Left lung (tissue), 10 donors: ENCODE data around the gene TAS2R60. TPM values are rescaled to one million over a fixed set of nuclear protein-coding genes. Genes with fewer than 3 reads are reported as not detected.
A peak's percentile ranks its signal among the peaks of the same experiment; 100 is the strongest.

Source experiments
- ATAC-seq: fragments of 200-7000 bp; cut with Tn5 transposase; one replicate; pipeline ENCODE4 v1.9.1; 2020; ENCODE audit warnings: moderate library complexity
- DNase-seq, 4 donors: peaks; one replicate each; pipeline ENCODE4 v3.0.0-alpha.2; 2013 to 2020
- H3K27ac ChIP-seq, 2 donors: fragments of 200-600 bp; sonication (generic) in 1 of 2; one replicate each; pipeline versions ENCODE4 v1.5.0 to v1.8.0; 2020 to 2021
- H3K27me3 ChIP-seq, 2 donors: fragments of 200-600 bp; sonication (generic) in 1 of 2; one replicate each; pipeline versions ENCODE4 v1.5.0 to v1.8.0; 2020 to 2021
- H3K36me3 ChIP-seq, 2 donors: fragments of 200-600 bp; sonication (generic) in 1 of 2; one replicate each; pipeline versions ENCODE4 v1.5.0 to v1.8.0; 2020 to 2021
- H3K4me1 ChIP-seq, 2 donors: fragments of 200-600 bp; one replicate each; pipeline ENCODE4 v1.8.0; 2021
- H3K4me3 ChIP-seq, 2 donors: fragments of 200-600 bp; sonication (generic) in 1 of 2; one replicate each; pipeline versions ENCODE4 v1.5.0 to v1.8.0; 2020 to 2021; ENCODE audit warnings: mild to moderate bottlenecking in 1 of 2
- H3K9me3 ChIP-seq, 2 donors: fragments of 200-600 bp; sonication (generic) in 1 of 2; one replicate each; pipeline versions ENCODE4 v1.5.0 to v1.8.0; 2020 to 2021
- CTCF ChIP-seq, 2 donors: fragments of 200-600 bp; sonication (generic) in 1 of 2; IDR thresholded peaks; one replicate each; pipeline versions ENCODE4 v1.5.0 to v1.8.0; 2021; ENCODE audit warnings: antibody characterized with exemption in 2 of 2
- intact Hi-C, 2 donors: fragments of 100-400 bp; cut with DNase I; formaldehyde crosslinking; loops; one replicate each; pipeline versions ENCODE4 v1.11.2 to v1.14.2; 2022
- polyA plus RNA-seq, 6 donors: library from polyadenylated mRNA; unstranded; fragments of 120-200 nt; gene quantifications; one replicate each; pipeline ENCODE4 v1.2.1, GENCODE V29; 2013; ENCODE audit not compliant: insufficient read length in 6 of 6
- total RNA-seq, 2 donors: library from RNA; stranded (reverse); fragmentation: NEBNext Ultra II Directional; extraction: Animal tissue kit (Norgen Biotek cat#: 25700); gene quantifications; one replicate each; pipeline ENCODE4 v1.2.1, GENCODE V29; 2021
- donor health status: DM: no; HTN: yes; CAD: no.
- donor health status: DM: no; HTN: no; CAD: no.

The TAS2R60 gene
- total and polyA plus RNA-seq, 8 donors, result not detected

GRCh38 chr7:143456992-143457793 lies 13.9 kb downstream of the TAS2R60 start:
- DNase-seq (no peak), ATAC-seq (no peak)
- no peaks in the 10 kb centered on the region for H3K9me3 ChIP-seq
- peaks cover 0 to 6% of the 10 kb centered on the region in 2 donors for H3K4me1 ChIP-seq
- no peak overlapping the region for H3K27ac ChIP-seq
- intact Hi-C loops, result no loop called here
- no peaks in the 10 kb centered on the region for H3K27me3 ChIP-seq
- TF ChIP-seq CTCF (IDR thresholded peaks at IDR 0.05), result no peak
- H3K36me3 ChIP-seq, result no peaks in the 10 kb centered on the region
- H3K4me3 ChIP-seq, result no peak overlapping the region

- intact Hi-C loops, result no loop called here
- no peak for TF ChIP-seq CTCF (IDR thresholded peaks at IDR 0.05)
- H3K36me3 ChIP-seq, result no peaks in the 10 kb centered on the region
- peaks cover 0 to 6% of the 10 kb centered on the region in 2 donors for H3K4me1 ChIP-seq
- H3K27ac ChIP-seq, result no peak overlapping the region
- no peaks in the 10 kb centered on the region for H3K27me3 ChIP-seq
- no peak for DNase-seq
- H3K9me3 ChIP-seq, result no peaks in the 10 kb centered on the region
- H3K4me3 ChIP-seq, result no peak overlapping the region
- peak; percentile 44 for ATAC-seq
These were observed 15.0 kb downstream of the TAS2R60 start for GRCh38 chr7:143458263-143458662.

GRCh38 chr7:143458681-143459080 lies 15.4 kb downstream of the TAS2R60 start:
- TF ChIP-seq CTCF (IDR thresholded peaks at IDR 0.05), result no peak
- Histone ChIP-seq H3K4me1 (peaks cover 0 to 6% of the 10 kb centered on the region in 2 donors), H3K27ac (no peak overlapping the region)

GRCh38 chr7:143459359-143459758 lies 16.1 kb downstream of the TAS2R60 start:
- intact Hi-C loops, result no loop called here
- Histone ChIP-seq H3K4me3 (no peak overlapping the region), H3K4me1 (peaks cover 0 to 6% of the 10 kb centered on the region in 2 donors), H3K27me3 (no peaks in the 10 kb centered on the region), H3K36me3 (no peaks in the 10 kb centered on the region), H3K9me3 (no peaks in the 10 kb centered on the region), H3K27ac (no peak overlapping the region)
- DNase-seq, result no peak
- no peak for TF ChIP-seq CTCF (IDR thresholded peaks at IDR 0.05)
- no peak for ATAC-seq

More at GRCh38 chr7:143458681-143459080, 15.4 kb downstream of the TAS2R60 start:
- no peaks in the 10 kb centered on the region for H3K36me3 ChIP-seq
- ATAC-seq (no peak), DNase-seq (no peak)
- no peaks in the 10 kb centered on the region for H3K27me3 ChIP-seq
- intact Hi-C loops, result no loop called here
- no peak overlapping the region for H3K4me3 ChIP-seq
- no peaks in the 10 kb centered on the region for H3K9me3 ChIP-seq

GRCh38 chr7:143460271-143460979 lies 17.2 kb downstream of the TAS2R60 start:
- Histone ChIP-seq H3K4me3 (no peak overlapping the region), H3K9me3 (no peaks in the 10 kb centered on the region), H3K36me3 (no peaks in the 10 kb centered on the region), H3K27ac (no peak overlapping the region), H3K4me1 (peaks cover 0 to 6% of the 10 kb centered on the region in 2 donors), H3K27me3 (no peaks in the 10 kb centered on the region)
- ATAC-seq (no peak), DNase-seq (no peak)
- intact Hi-C loops, result no loop called here
- TF ChIP-seq CTCF (IDR thresholded peaks at IDR 0.05), result no peak
